GM12878 (cell line): Measurements from ENCODE around the gene LRRC47. TPM values are rescaled to one million over a fixed set of nuclear protein-coding genes. Genes with fewer than 3 reads are reported as not detected.

Experiments
- ATAC-seq: fragments of 200-7000 bp; cut with Tn5 transposase; 3 replicates; pipeline ENCODE4 v1.9.1; 2020; ENCODE audit warnings: mild to moderate bottlenecking, moderate library complexity
- BruUV-seq: library from RNA; stranded (reverse); fragments of 400-500 nt; replicated peaks from 2 replicates; lab custom pipeline; 2021; lab: Mats Ljungman, UMichigan
- CTCF ChIA-PET: fragments of 300-600 bp; sonication (Branson Sonifier 250); formaldehyde crosslinking; extraction: SDS; loops from one replicate; lab custom pipeline; 2021; ENCODE audit warnings: inconsistent platforms; lab: Yijun Ruan, JAX
- POLR2A ChIA-PET: fragments of 350-600 bp; formaldehyde crosslinking; extraction: SDS; loops from one replicate; lab custom pipeline; 2021; ENCODE audit warnings: inconsistent platforms; lab: Charles Lee
- RAD21 ChIA-PET: fragments of 300-600 bp; sonication (Branson Sonifier 250); formaldehyde crosslinking; loops from one replicate; lab custom pipeline; 2023; ENCODE audit warnings: antibody characterized with exemption; ENCODE audit not compliant: unreplicated experiment; lab: Charles Lee
- SMC1A ChIA-PET: fragments of 300-600 bp; sonication (Branson Sonifier 250); formaldehyde crosslinking; loops from one replicate; lab custom pipeline; 2023; ENCODE audit not compliant: unreplicated experiment, uncharacterized antibody; lab: Charles Lee
- DNase-seq: peaks from one replicate; pipeline ENCODE4 v3.0.0-alpha.2; 2011; ENCODE audit warnings: low read depth, low spot score
- FAIRE-seq: peaks from 3 replicates; lab custom pipeline; 2011; peaks lifted over from hg19 to GRCh38; lab: Jason Lieb, UNC
- H2AFZ ChIP-seq: 2 replicates; pipeline ENCODE4 v1.6.0; 2011; ENCODE audit warnings: low read depth, low read length, control low read depth; ENCODE audit not compliant: control insufficient read depth
- H3K27ac ChIP-seq: 2 replicates; pipeline ENCODE4 v1.5.1; 2011; ENCODE audit warnings: control low read depth; ENCODE audit not compliant: control insufficient read depth, insufficient read depth
- H3K27me3 ChIP-seq, 2 experiments: replicated peaks in 1 of 2; 2 replicates each; pipeline versions ENCODE4 v1.6.0 to v1.6.1; 2011; ENCODE audit warnings: low read length in 1 of 2; ENCODE audit not compliant: control insufficient read depth in 2 of 2, insufficient read depth in 2 of 2
- H3K36me3 ChIP-seq, 2 experiments: 2 replicates each; pipeline ENCODE4 v1.5.1; 2011; ENCODE audit warnings: low read length in 1 of 2; ENCODE audit not compliant: control insufficient read depth in 2 of 2, insufficient read depth in 2 of 2
- H3K4me1 ChIP-seq: 2 replicates; pipeline ENCODE4 v1.6.1; 2011; ENCODE audit warnings: mild to moderate bottlenecking, low read length, moderate library complexity, mixed read lengths; ENCODE audit not compliant: control insufficient read depth, insufficient read depth
- H3K4me2 ChIP-seq: 2 replicates; pipeline ENCODE4 v1.6.0; 2011; ENCODE audit warnings: control low read depth; ENCODE audit not compliant: control insufficient read depth, insufficient read depth
- H3K4me3 ChIP-seq: fragments of 200-600 bp; sonication (generic); 2 replicates; pipeline ENCODE4 v1.5.1; 2016
- H3K79me2 ChIP-seq: 2 replicates; pipeline ENCODE4 v1.6.0; 2011; ENCODE audit warnings: low read length; ENCODE audit not compliant: control insufficient read depth, insufficient read depth
- H3K9ac ChIP-seq: 2 replicates; pipeline ENCODE4 v1.8.0; 2011; ENCODE audit warnings: low read length, control low read depth, mixed read lengths; ENCODE audit not compliant: control insufficient read depth, insufficient read depth
- H3K9me3 ChIP-seq: replicated peaks from 3 replicates; pipeline ENCODE4 v1.5.1; 2011; ENCODE audit warnings: mild to moderate bottlenecking, low read length; ENCODE audit not compliant: control insufficient read depth, insufficient read depth
- H4K20me1 ChIP-seq: 2 replicates; pipeline ENCODE4 v1.6.0; 2011; ENCODE audit not compliant: control insufficient read depth, insufficient read depth
- BHLHE40 ChIP-seq, 2 experiments: fragments of 450-650 bp in 1 of 2; IDR thresholded peaks; 2 replicates each; pipeline ENCODE4 v1.6.1; 2011 to 2017; ENCODE audit warnings: low read depth in 2 of 2, borderline replicate concordance in 1 of 2, improper control_type of control experiment in 1 of 2, low read length in 1 of 2, mild to moderate bottlenecking in 1 of 2
- EZH2 ChIP-seq: IDR thresholded peaks from 2 replicates; pipeline ENCODE4 v1.6.1; 2012; ENCODE audit warnings: low read depth, mild to moderate bottlenecking, control low read depth, inconsistent platforms, low read length, borderline replicate concordance; ENCODE audit not compliant: control insufficient read depth
- IKZF2 ChIP-seq, 2 experiments: fragments of 450-650 bp; IDR thresholded peaks; 2 replicates each; pipeline ENCODE4 v1.6.1; 2017; ENCODE audit warnings: mild to moderate bottlenecking in 2 of 2, moderate library complexity in 2 of 2
- NR2C2 ChIP-seq: IDR thresholded peaks from 2 replicates; pipeline ENCODE4 v1.6.1; 2011; ENCODE audit warnings: borderline replicate concordance, low read depth; ENCODE audit not compliant: control insufficient read depth, insufficient read length
- NR2F1 ChIP-seq: fragments of 450-650 bp; conservative IDR thresholded peaks from 2 replicates; pipeline ENCODE4 v1.6.1; 2017; ENCODE audit warnings: mild to moderate bottlenecking
- RCOR1 ChIP-seq: conservative IDR thresholded peaks from 2 replicates; pipeline ENCODE4 v1.6.1; 2012; ENCODE audit warnings: low read depth, low read length, improper control_type of control experiment
- SIX5 ChIP-seq: IDR thresholded peaks from 2 replicates; pipeline ENCODE4 v1.6.1; 2011; ENCODE audit warnings: mild to moderate bottlenecking, low read depth, low read length, moderate library complexity; ENCODE audit not compliant: severe bottlenecking
- SREBF1 ChIP-seq: IDR thresholded peaks from 2 replicates; pipeline ENCODE4 v1.6.1; 2012; ENCODE audit warnings: mild to moderate bottlenecking, low read length
- SRF ChIP-seq, 2 experiments: IDR thresholded peaks; 2 replicates each; pipeline ENCODE4 v1.6.1; 2011; ENCODE audit warnings: low read depth in 2 of 2, low read length in 2 of 2, mild to moderate bottlenecking in 1 of 2, moderate library complexity in 1 of 2
- WGBS: methylation state at CpG from one replicate; pipeline ENCODE4 v1.1.6; 2016; ENCODE audit warnings: low lambda C conversion rate; ENCODE audit not compliant: insufficient replicate concordance, insufficient coverage; ENCODE audit errors: missing lambda C conversion rate; 5-methylcytosine and 5-hydroxymethylcytosine counted together
- in situ Hi-C: fragments of 300-500 bp; cut with MboI; formaldehyde crosslinking; loops from 9 replicates; pipeline ENCODE4 v1.14.3; 2018; ENCODE audit warnings: mixed read lengths
- intact Hi-C: fragments of 100-400 bp; cut with micrococcal nuclease; formaldehyde crosslinking; loops from one replicate; pipeline ENCODE4 v1.14.2; 2022; ENCODE audit not compliant: unreplicated experiment
- polyA plus RNA-seq, 11 experiments: library from polyadenylated mRNA; depleted of rRNA in 4 of 11; unstranded in 6 of 11; stranded (reverse) in 5 of 11; fragments of >200 nt; fragmentation: Nextera tagmentation in 4 of 11; fragmentation: Illumina TruSeq in 1 of 11; extraction: Ambion mirVana in 4 of 11; extraction: Trizol in 1 of 11; gene quantifications; 1 replicate in 1 of 11; 2 replicates in 10 of 11; pipeline versions ENCODE4 v1.2.1 to v1.2.3, GENCODE V29; 2011 to 2016; ENCODE audit warnings: inconsistent platforms in 2 of 11, missing spikeins in 2 of 11, low read depth in 1 of 11
- total RNA-seq, 4 experiments: library from RNA; depleted of rRNA in 3 of 4; stranded (reverse); fragments of >200 nt in 3 of 4; fragmentation: Illumina TruSeq in 1 of 4; extraction: Trizol in 1 of 4; gene quantifications; 2 replicates each; pipeline versions ENCODE4 v1.2.1 to v1.2.3, GENCODE V29; 2013 to 2021
- TF ChIP-seq, protein P1 (sequence below): IDR thresholded peaks from 2 replicates; pipeline ENCODE4 v1.6.1; 2011; ENCODE audit warnings: borderline replicate concordance, low read depth, mild to moderate bottlenecking, moderate library complexity, mixed read lengths, low read length; ENCODE audit not compliant: insufficient read depth; ENCODE audit errors: extremely low read length

LRRC47 gene
- total and polyA plus RNA-seq, 10 of the 15 experiments (the other 5 are each of a cell fraction or from before 2014, with no cell fraction given) = 2.5 to 34.6 (median 18.2) TPM

DNA sequence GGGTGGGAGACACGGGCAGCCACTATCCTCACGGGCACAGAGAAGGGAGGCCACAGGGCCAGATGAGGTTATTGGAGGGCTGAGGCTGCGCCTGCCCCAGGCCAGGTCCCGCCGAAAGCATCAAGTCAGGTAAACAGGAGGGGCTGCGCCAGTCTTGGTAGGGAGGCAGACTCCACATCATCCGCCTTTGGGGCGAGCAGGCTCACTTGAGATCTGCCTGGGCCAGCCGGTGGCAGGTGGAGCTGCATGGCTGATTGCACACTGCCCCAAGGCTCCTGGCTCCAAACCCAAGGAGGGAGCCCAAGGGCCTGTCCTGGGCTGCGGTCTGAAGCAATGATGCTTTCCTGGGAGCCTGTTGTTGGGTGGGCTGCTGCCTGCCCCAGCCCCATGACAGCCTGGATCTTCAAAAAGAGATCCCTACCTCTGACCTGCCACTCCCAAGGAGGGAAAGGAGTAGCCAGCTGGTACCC lies 19.2 kb downstream of the LRRC47 start:
- WGBS = 86% methylated on average over 10 of the region's 10 CpGs
- Histone ChIP-seq H2AFZ (no peak overlapping the region), H3K4me3 (no peak overlapping the region), H3K27me3 (no peaks in the 10 kb centered on the region), H3K9me3 (no peaks in the 10 kb centered on the region), H4K20me1 (no peaks in the 10 kb centered on the region), H3K9ac (no peak overlapping the region), H3K36me3 (peaks cover 9 to 15% of the 10 kb centered on the region in 2 experiments; a peak in 3 of 4 replicates), H3K79me2 (no peaks in the 10 kb centered on the region), H3K27ac (no peak overlapping the region), H3K4me1 (peaks cover 11% of the 10 kb centered on the region), H3K4me2 (no peak overlapping the region)
- ATAC-seq (no peak), FAIRE-seq (no peak), DNase-seq (no peak)
- intact Hi-C loops (no loop called here), in situ Hi-C loops (no loop called here)
- ChIA-PET CTCF (interaction anchor here (1.6 kb wide), 1 partner anchor 15 kb away, joined by 3 read pairs; no protein-coding TSS in a partner anchor), RAD21 (no interaction called here), SMC1A (no interaction called here), POLR2A (no interaction called here)
- BruUV-seq = no TSS peak
- TF ChIP-seq SRF (IDR thresholded peaks at IDR 0.05; ENCODE audit: low read depth in 2 of 2, low read length in 2 of 2) (no peak), IKZF2 (IDR thresholded peaks at IDR 0.05) (no peak), NR2C2 (no peak), EZH2 (no peak), BHLHE40 (IDR thresholded peaks at IDR 0.05; ENCODE audit: borderline replicate concordance in 1 of 2, low read depth in 2 of 2, low read length in 1 of 2) (no peak), RCOR1 (no peak), SIX5 (no peak), SREBF1 (no peak), NR2F1 (no peak)
- TF ChIP-seq, protein P1, sequence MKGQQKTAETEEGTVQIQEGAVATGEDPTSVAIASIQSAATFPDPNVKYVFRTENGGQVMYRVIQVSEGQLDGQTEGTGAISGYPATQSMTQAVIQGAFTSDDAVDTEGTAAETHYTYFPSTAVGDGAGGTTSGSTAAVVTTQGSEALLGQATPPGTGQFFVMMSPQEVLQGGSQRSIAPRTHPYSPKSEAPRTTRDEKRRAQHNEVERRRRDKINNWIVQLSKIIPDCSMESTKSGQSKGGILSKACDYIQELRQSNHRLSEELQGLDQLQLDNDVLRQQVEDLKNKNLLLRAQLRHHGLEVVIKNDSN = no peak
